Subcutaneous adipose tissue (tissue), 4 donors: ENCODE measurements around the gene PIP5K1B. TPM values are rescaled to one million over a fixed set of nuclear protein-coding genes. Genes with fewer than 3 reads are reported as not detected.

Experiments used
- CTCF ChIP-seq: fragments of 450-650 bp; IDR thresholded peaks from one replicate; pipeline ENCODE4 v1.5.1; 2016; ENCODE audit warnings: low read depth, mild to moderate bottlenecking, control low read depth, antibody characterized with exemption, moderate library complexity
- total RNA-seq, 4 donors: library from RNA; depleted of rRNA; stranded (reverse); fragments of >200 nt; gene quantifications; one replicate each; pipeline ENCODE4 v1.1.0, GENCODE V29; 2016

Gene PIP5K1B
- total RNA-seq, 4 donors from 2014 or later: 0.88 to 4.4 (median 1.4) TPM

GRCh38 chr9:68907910-68908309 is 202.9 kb downstream of the PIP5K1B start:
- TF ChIP-seq CTCF: no peak

- no peak for TF ChIP-seq CTCF
Measured at GRCh38 chr9:68912561-68912960, 207.5 kb downstream of the PIP5K1B start.

DNA sequence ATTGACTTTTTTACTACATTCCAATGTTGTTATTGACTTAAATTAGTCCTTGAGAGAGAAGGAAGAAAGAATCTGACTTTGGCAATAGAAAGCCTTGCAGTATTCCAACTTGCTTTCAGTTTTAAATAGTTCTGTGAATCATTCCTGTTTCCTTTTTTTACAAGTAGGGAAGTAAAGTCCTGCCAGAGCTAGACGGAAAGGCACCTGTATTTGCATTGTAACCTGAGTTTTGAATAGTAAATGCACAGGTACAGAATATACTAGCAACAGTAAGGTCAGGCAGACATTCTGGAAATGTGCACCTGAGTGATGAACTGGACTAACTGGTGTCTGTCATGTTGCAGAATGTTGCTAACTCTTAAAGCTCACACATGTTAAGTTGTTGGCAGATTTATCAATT is 208.0 kb downstream of the PIP5K1B start:
- no peak for TF ChIP-seq CTCF

DNA sequence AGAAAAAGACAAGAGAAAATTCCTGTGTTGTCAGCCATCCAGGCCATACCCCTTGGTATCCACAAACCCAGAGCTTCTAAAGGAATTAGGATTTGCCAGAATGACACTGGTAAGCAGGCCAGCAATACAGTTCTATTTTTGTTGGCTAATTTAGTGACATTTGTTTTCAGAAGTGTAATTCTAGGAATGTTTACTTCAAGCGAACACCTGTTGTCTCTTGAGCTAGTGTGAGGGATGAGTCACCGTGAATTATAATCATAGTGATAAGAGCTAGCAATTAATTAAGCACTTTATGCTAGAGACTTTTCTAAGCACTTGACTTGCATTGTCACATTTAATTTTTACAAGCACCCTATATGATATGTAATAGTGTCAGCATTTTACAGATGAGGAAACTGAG is 209.7 kb downstream of the PIP5K1B start:
- no peak for TF ChIP-seq CTCF

GRCh38 chr9:68919661-68920060 is 214.6 kb downstream of the PIP5K1B start:
- TF ChIP-seq CTCF: no peak

DNA sequence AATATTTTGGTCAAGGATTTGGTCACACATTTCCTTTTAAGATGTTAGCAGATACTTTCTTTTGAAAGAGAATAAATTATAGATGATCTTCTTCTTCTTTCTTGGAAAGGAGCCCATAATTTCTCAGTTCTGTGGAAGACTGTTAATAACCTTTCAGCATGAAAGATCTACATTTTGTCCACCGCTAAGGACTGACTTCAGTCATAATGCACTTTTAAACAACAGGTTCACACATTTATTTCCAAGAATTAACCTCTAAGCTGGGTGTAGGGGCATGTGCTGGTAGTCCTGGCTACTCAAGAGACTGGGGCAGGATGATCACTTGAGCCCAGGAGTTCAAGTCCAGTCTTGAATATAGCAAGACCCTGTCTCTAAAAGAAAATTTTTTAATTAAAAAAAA is 215.9 kb downstream of the PIP5K1B start:
- no peak for TF ChIP-seq CTCF

DNA sequence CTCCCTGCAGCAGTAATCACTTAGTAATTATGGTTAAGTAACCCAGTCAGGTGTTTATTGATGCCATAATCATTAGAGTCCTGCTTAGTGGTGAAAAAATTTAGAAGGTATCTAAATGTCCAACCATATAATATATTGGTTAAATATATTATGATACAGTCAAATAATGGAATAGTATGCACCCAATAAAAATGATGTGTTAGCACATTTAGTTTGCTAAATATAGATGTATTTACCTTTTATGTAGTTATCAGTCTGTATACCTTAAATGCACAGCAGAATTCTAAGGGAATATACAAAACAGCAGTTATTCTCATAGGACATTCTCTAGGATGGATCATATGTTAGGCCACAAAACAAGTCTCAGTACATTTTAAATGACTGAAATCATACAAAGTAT is 218.4 kb downstream of the PIP5K1B start:
- TF ChIP-seq CTCF: no peak
